ENCODE results near the gene TNFRSF8.

GRCh38 chr1:12164210-12164609 is 101.1 kb downstream of the TNFRSF8 start:
- TF ChIP-seq, protein P1, sequence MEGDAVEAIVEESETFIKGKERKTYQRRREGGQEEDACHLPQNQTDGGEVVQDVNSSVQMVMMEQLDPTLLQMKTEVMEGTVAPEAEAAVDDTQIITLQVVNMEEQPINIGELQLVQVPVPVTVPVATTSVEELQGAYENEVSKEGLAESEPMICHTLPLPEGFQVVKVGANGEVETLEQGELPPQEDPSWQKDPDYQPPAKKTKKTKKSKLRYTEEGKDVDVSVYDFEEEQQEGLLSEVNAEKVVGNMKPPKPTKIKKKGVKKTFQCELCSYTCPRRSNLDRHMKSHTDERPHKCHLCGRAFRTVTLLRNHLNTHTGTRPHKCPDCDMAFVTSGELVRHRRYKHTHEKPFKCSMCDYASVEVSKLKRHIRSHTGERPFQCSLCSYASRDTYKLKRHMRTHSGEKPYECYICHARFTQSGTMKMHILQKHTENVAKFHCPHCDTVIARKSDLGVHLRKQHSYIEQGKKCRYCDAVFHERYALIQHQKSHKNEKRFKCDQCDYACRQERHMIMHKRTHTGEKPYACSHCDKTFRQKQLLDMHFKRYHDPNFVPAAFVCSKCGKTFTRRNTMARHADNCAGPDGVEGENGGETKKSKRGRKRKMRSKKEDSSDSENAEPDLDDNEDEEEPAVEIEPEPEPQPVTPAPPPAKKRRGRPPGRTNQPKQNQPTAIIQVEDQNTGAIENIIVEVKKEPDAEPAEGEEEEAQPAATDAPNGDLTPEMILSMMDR (IDR thresholded peaks at IDR 0.05; ENCODE audit: low read length): no peak
- TF ChIP-seq EZH2 (IDR thresholded peaks at IDR 0.05; ENCODE audit: borderline replicate concordance, low read length): no peak
